DOHH2 (cell line): ENCODE data around the gene PDGFD.

Source experiments
- CTCF ChIP-seq: fragments of 200-600 bp; sonication (generic); IDR thresholded peaks from one replicate; pipeline ENCODE4 v1.5.1; 2014; ENCODE audit warnings: antibody characterized with exemption, mild to moderate bottlenecking, low read depth, low read length; ENCODE audit not compliant: poor library complexity, severe bottlenecking
- EZH2phosphoT487 ChIP-seq: fragments of 200-600 bp; sonication (generic); IDR thresholded peaks from 2 replicates; pipeline ENCODE4 v1.6.1; 2017; ENCODE audit warnings: borderline replicate concordance, mild to moderate bottlenecking, antibody characterized with exemption, low read length, moderate library complexity, mixed read lengths

GRCh38 chr11:103901656-103902055 lies 262.3 kb downstream of the PDGFD start:
- TF ChIP-seq CTCF (no peak), EZH2phosphoT487 (no peak)
